MM.1S (cell line): Measurements from ENCODE around the gene MBOAT7.

Experiments used
- CTCF ChIP-seq: fragments of 300-600 bp; sonication (generic); IDR thresholded peaks from 2 replicates; pipeline ENCODE4 v1.5.1; 2016; ENCODE audit warnings: antibody characterized with exemption, low read length, mixed read lengths
- EZH2 ChIP-seq: fragments of 300-600 bp; sonication (generic); optimal IDR thresholded peaks from 2 replicates; pipeline ENCODE3; 2017; ENCODE audit warnings: low read depth, mild to moderate bottlenecking, antibody characterized with exemption, low read length, mixed read lengths
- EZH2phosphoT487 ChIP-seq: fragments of 300-600 bp; sonication (generic); IDR thresholded peaks from 2 replicates; pipeline ENCODE4 v1.6.1; 2018; ENCODE audit warnings: antibody characterized with exemption, low read length

GRCh38 chr19:54123682-54124081 lies 65.7 kb downstream of the MBOAT7 start:
- no peak for TF ChIP-seq CTCF
- no peak for TF ChIP-seq EZH2
- no peak for TF ChIP-seq EZH2phosphoT487
